H1 (cell line): Measurements from ENCODE around the gene RPP25L. TPM values are rescaled to one million over a fixed set of nuclear protein-coding genes. Genes with fewer than 3 reads are reported as not detected.

Source experiments
- CTCF ChIA-PET: fragments of 300-600 bp; sonication (Branson Sonifier 250); formaldehyde crosslinking; loops from one replicate; lab custom pipeline; 2021; ENCODE audit not compliant: partially characterized antibody; lab: Charles Lee
- POLR2A ChIA-PET: fragments of 300-600 bp; sonication (Branson Sonifier 250); formaldehyde crosslinking; loops from one replicate; lab custom pipeline; 2021; ENCODE audit warnings: inconsistent platforms; ENCODE audit not compliant: partially characterized antibody; lab: Charles Lee
- DNase-seq, 2 experiments: peaks; one replicate each; pipeline versions ENCODE4 v3.0.0 to v3.0.0-alpha.2; 2010 to 2022; ENCODE audit warnings: low spot score in 2 of 2, low read depth in 1 of 2, mixed read lengths in 1 of 2
- FAIRE-seq: peaks from 2 replicates; lab custom pipeline; 2011; peaks lifted over from hg19 to GRCh38; lab: Jason Lieb, UNC
- H2AFZ ChIP-seq: 2 replicates; pipeline ENCODE4 v1.8.1; 2012; ENCODE audit warnings: low read length, inconsistent platforms
- H2AK5ac ChIP-seq: 2 replicates; pipeline ENCODE4 v1.6.1; 2013; ENCODE audit warnings: low read depth, low read length
- H2BK120ac ChIP-seq: replicated peaks from 2 replicates; pipeline ENCODE3; 2013; ENCODE audit warnings: low read depth, low read length, inconsistent platforms
- H2BK12ac ChIP-seq: 2 replicates; pipeline ENCODE4 v1.6.1; 2013; ENCODE audit warnings: low read depth, low read length
- H2BK15ac ChIP-seq: 2 replicates; pipeline ENCODE4 v1.6.1; 2013; ENCODE audit warnings: low read length
- H2BK20ac ChIP-seq: 2 replicates; pipeline ENCODE4 v1.6.1; 2013; ENCODE audit warnings: low read length
- H2BK5ac ChIP-seq: 2 replicates; pipeline ENCODE4 v1.6.1; 2013; ENCODE audit warnings: low read depth, low read length
- H3K14ac ChIP-seq: 2 replicates; pipeline ENCODE4 v1.6.1; 2013; ENCODE audit warnings: inconsistent platforms; ENCODE audit not compliant: insufficient read length
- H3K18ac ChIP-seq: 2 replicates; pipeline ENCODE4 v1.6.1; 2013; ENCODE audit warnings: low read length; ENCODE audit errors: extremely low read depth
- H3K23ac ChIP-seq: 2 replicates; pipeline ENCODE4 v1.6.1; 2013; ENCODE audit warnings: inconsistent platforms; ENCODE audit not compliant: insufficient read length
- H3K23me2 ChIP-seq: 2 replicates; pipeline ENCODE4 v1.6.1; 2013; ENCODE audit warnings: low read depth, low read length
- H3K27ac ChIP-seq: 2 replicates; pipeline ENCODE4 v1.6.1; 2011; ENCODE audit warnings: low read depth, low read length, inconsistent platforms
- H3K27me3 ChIP-seq, 4 experiments: replicated peaks in 1 of 4; 1 replicate in 1 of 4; 2 replicates in 3 of 4; pipeline versions ENCODE4 v1.6.1 to v1.8.1; 2011 to 2013; ENCODE audit warnings: low read length in 3 of 4, mild to moderate bottlenecking in 3 of 4, inconsistent platforms in 2 of 4, mixed read lengths in 2 of 4, moderate library complexity in 1 of 4; ENCODE audit not compliant: control insufficient read depth in 3 of 4, insufficient read depth in 3 of 4; ENCODE audit errors: extremely low read depth in 1 of 4
- H3K36me3 ChIP-seq, 4 experiments: 2 replicates each; pipeline versions ENCODE4 v1.6.1 to v1.8.1; 2011 to 2013; ENCODE audit warnings: mild to moderate bottlenecking in 4 of 4, low read length in 3 of 4, moderate library complexity in 2 of 4, control low read depth in 1 of 4, inconsistent platforms in 1 of 4; ENCODE audit not compliant: insufficient read depth in 4 of 4, control insufficient read depth in 2 of 4
- H3K4ac ChIP-seq: replicated peaks from 2 replicates; pipeline ENCODE3; 2013; ENCODE audit warnings: low read length, low read depth, mixed read lengths, inconsistent platforms; ENCODE audit not compliant: insufficient read length
- H3K4me1 ChIP-seq, 4 experiments: replicated peaks in 1 of 4; 1 replicate in 1 of 4; 2 replicates in 3 of 4; pipeline versions ENCODE4 v1.6.1 to v1.8.1; 2011 to 2013; ENCODE audit warnings: low read length in 3 of 4, inconsistent platforms in 2 of 4, mixed read lengths in 1 of 4; ENCODE audit not compliant: insufficient read depth in 4 of 4, control insufficient read depth in 3 of 4
- H3K4me2 ChIP-seq, 2 experiments: 2 replicates each; pipeline versions ENCODE4 v1.6.1 to v1.8.1; 2011 to 2013; ENCODE audit warnings: low read depth in 2 of 2, low read length in 2 of 2, control low read depth in 1 of 2, inconsistent platforms in 1 of 2, mild to moderate bottlenecking in 1 of 2; ENCODE audit not compliant: insufficient read depth in 1 of 2
- H3K4me3 ChIP-seq, 4 experiments: fragments of 200-600, 300-600 bp in 1 of 4; sonication (generic), shearing (Covaris generic), sonication (Bioruptor Twin) in 1 of 4; 2 replicates each; pipeline versions ENCODE4 v1.5.1 to v1.8.1; 2011 to 2016; ENCODE audit warnings: low read length in 4 of 4, low read depth in 3 of 4, control low read depth in 2 of 4, inconsistent platforms in 2 of 4, mild to moderate bottlenecking in 2 of 4, mixed read lengths in 1 of 4, moderate library complexity in 1 of 4; ENCODE audit not compliant: insufficient read depth in 2 of 4; ENCODE audit errors: extremely low read depth in 1 of 4
- H3K56ac ChIP-seq: replicated peaks from 2 replicates; pipeline ENCODE3; 2013; ENCODE audit warnings: low read depth, mild to moderate bottlenecking, mixed read lengths, low read length, inconsistent platforms; ENCODE audit not compliant: insufficient read length
- H3K79me1 ChIP-seq: 2 replicates; pipeline ENCODE4 v1.6.1; 2013; ENCODE audit warnings: low read depth, low read length, control low read depth
- H3K79me2 ChIP-seq, 2 experiments: 2 replicates each; pipeline versions ENCODE4 v1.6.1 to v1.8.1; 2012 to 2013; ENCODE audit warnings: low read length in 2 of 2, mild to moderate bottlenecking in 2 of 2, inconsistent platforms in 1 of 2; ENCODE audit not compliant: insufficient read depth in 2 of 2, control insufficient read depth in 1 of 2
- H3K9ac ChIP-seq, 4 experiments: replicated peaks in 1 of 4; 1 replicate in 1 of 4; 2 replicates in 3 of 4; pipeline versions ENCODE4 v1.6.1 to v1.8.1; 2011 to 2013; ENCODE audit warnings: low read depth in 3 of 4, low read length in 3 of 4, control low read depth in 2 of 4, mild to moderate bottlenecking in 2 of 4, moderate library complexity in 2 of 4, inconsistent platforms in 1 of 4; ENCODE audit errors: extremely low read depth in 1 of 4
- H3K9me3 ChIP-seq, 2 experiments: 2 replicates each; pipeline versions ENCODE4 v1.6.1 to v1.8.1; 2012 to 2013; ENCODE audit warnings: mild to moderate bottlenecking in 2 of 2, moderate library complexity in 2 of 2, control low read depth in 1 of 2, inconsistent platforms in 1 of 2, low read depth in 1 of 2, low read length in 1 of 2, mixed read lengths in 1 of 2; ENCODE audit not compliant: insufficient read depth in 2 of 2
- H4K20me1 ChIP-seq, 2 experiments: replicated peaks in 1 of 2; 2 replicates each; pipeline versions ENCODE3 to v1.8.1; 2011 to 2013; ENCODE audit warnings: inconsistent platforms in 2 of 2, low read length in 2 of 2, mild to moderate bottlenecking in 1 of 2; ENCODE audit not compliant: insufficient read depth in 2 of 2, control insufficient read depth in 1 of 2
- H4K5ac ChIP-seq: 2 replicates; pipeline ENCODE4 v1.6.1; 2013; ENCODE audit warnings: low read length, low read depth, mixed read lengths, inconsistent platforms; ENCODE audit not compliant: insufficient read length
- H4K8ac ChIP-seq: 2 replicates; pipeline ENCODE4 v1.8.0; 2013; ENCODE audit warnings: mild to moderate bottlenecking, moderate library complexity, low read length, inconsistent platforms; ENCODE audit not compliant: insufficient read depth; ENCODE audit errors: extremely low read depth
- H4K91ac ChIP-seq: replicated peaks from 2 replicates; pipeline ENCODE3; 2013; ENCODE audit warnings: low read length, mixed read lengths, inconsistent platforms; ENCODE audit not compliant: insufficient read length
- EP300 ChIP-seq, 2 experiments: IDR thresholded peaks; 1 replicate in 1 of 2; 2 replicates in 1 of 2; pipeline ENCODE4 v1.6.1; 2011 to 2012; ENCODE audit warnings: low read depth in 2 of 2, low read length in 2 of 2, mild to moderate bottlenecking in 2 of 2, borderline replicate concordance in 1 of 2, inconsistent platforms in 1 of 2, moderate library complexity in 1 of 2
- EZH2 ChIP-seq: fragments of 200-600 bp; sonication (generic); IDR thresholded peaks from 2 replicates; pipeline ENCODE4 v1.7.1; 2012; ENCODE audit warnings: low read depth, mild to moderate bottlenecking, moderate library complexity, low read length, inconsistent platforms; ENCODE audit not compliant: severe bottlenecking
- GABPA ChIP-seq: IDR thresholded peaks from 2 replicates; pipeline ENCODE4 v1.6.1; 2011; ENCODE audit warnings: mild to moderate bottlenecking, low read length, moderate library complexity, borderline replicate concordance; ENCODE audit not compliant: insufficient read depth
- NANOG ChIP-seq: IDR thresholded peaks from 2 replicates; pipeline ENCODE4 v1.6.1; 2011; ENCODE audit warnings: low read length, low read depth, mild to moderate bottlenecking, inconsistent platforms; ENCODE audit not compliant: insufficient read depth, poor library complexity, severe bottlenecking
- RXRA ChIP-seq: IDR thresholded peaks from 2 replicates; pipeline ENCODE4 v1.6.1; 2011; ENCODE audit warnings: low read depth, mild to moderate bottlenecking, low read length, moderate library complexity; ENCODE audit not compliant: insufficient read depth
- SAP30 ChIP-seq: fragments of 300-600 bp; sonication (generic); IDR thresholded peaks from 2 replicates; pipeline ENCODE4 v1.7.1; 2012; ENCODE audit warnings: low read length, moderate library complexity, mild to moderate bottlenecking, inconsistent platforms; ENCODE audit not compliant: insufficient read depth, insufficient replicate concordance
- SIN3A ChIP-seq, 2 experiments: IDR thresholded peaks in 1 of 2; conservative IDR thresholded peaks in 1 of 2; 2 replicates each; pipeline ENCODE4 v1.6.1; 2011 to 2012; ENCODE audit warnings: low read length in 2 of 2, improper control_type of control experiment in 1 of 2, low read depth in 1 of 2, mild to moderate bottlenecking in 1 of 2
- SUZ12 ChIP-seq: fragments of 200-600 bp; sonication (generic); IDR thresholded peaks from 2 replicates; pipeline ENCODE4 v1.6.1; 2012; ENCODE audit warnings: mild to moderate bottlenecking, inconsistent platforms, low read length, moderate library complexity, mixed read lengths
- WGBS, 2 experiments: shearing (Covaris generic) in 1 of 2; methylation state at CpG; one replicate each; pipeline versions ENCODE4 v1.1.6 to v1.1.7; 2013 to 2015; ENCODE audit warnings: low lambda C conversion rate in 2 of 2, mixed read lengths in 2 of 2, inconsistent platforms in 1 of 2, low coverage in 1 of 2, missing lambda C conversion rate in 1 of 2; ENCODE audit not compliant: insufficient replicate concordance in 2 of 2, insufficient coverage in 1 of 2, insufficient read length in 1 of 2; ENCODE audit errors: extremely low coverage in 1 of 2, missing lambda C conversion rate in 1 of 2; 5-methylcytosine and 5-hydroxymethylcytosine counted together
- polyA plus RNA-seq, 7 experiments: library from polyadenylated mRNA; depleted of rRNA in 3 of 7; stranded (reverse) in 5 of 7; unstranded in 2 of 7; fragments of >200 nt in 5 of 7; fragments of 200-250 nt in 2 of 7; gene quantifications; 1 replicate in 5 of 7; 2 replicates in 1 of 7; 4 replicates in 1 of 7; pipeline versions ENCODE4 v1.2.1 to v1.2.3, GENCODE V29; 2011 to 2013; ENCODE audit warnings: missing spikeins in 2 of 7, mixed read lengths in 2 of 7
- total RNA-seq: library from RNA; stranded (reverse); fragmentation: NEBNext Ultra II Directional; extraction: Animal tissue kit (Norgen Biotek cat#: 25700); gene quantifications from 2 replicates; pipeline ENCODE4 v1.2.1, GENCODE V29; 2021

The RPP25L gene
- total and polyA plus RNA-seq, 2 of the 8 experiments (the other 6 are each of a cell fraction or from before 2014, with no cell fraction given), result 21.6 to 75.0 TPM

DNA sequence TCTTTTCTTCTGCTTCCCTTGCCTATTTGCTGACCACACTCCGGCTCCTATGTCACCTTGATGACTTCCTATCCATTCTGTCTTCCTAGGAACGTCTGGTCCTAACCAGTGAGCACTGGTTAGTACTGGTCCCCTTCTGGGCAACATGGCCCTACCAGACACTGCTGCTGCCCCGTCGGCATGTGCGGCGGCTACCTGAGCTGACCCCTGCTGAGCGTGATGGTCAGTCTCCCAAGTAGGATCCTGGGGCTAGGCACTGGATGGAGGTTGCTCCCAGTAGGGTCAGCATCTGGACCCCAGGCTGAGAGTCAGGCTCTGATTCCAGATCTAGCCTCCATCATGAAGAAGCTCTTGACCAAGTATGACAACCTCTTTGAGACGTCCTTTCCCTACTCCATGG is 36.8 kb upstream of the RPP25L start:
- H3K9ac ChIP-seq, result no peak overlapping the region; a peak in 1 of 7 replicates
- no peak overlapping the region for H3K4ac ChIP-seq
- H2AK5ac ChIP-seq, result no peak overlapping the region
- DNase-seq (no peak), FAIRE-seq (no peak)
- POLR2A ChIA-PET, result interaction anchor here (0.6 to 12.8 kb wide), 4 partner anchors 13 to 627 kb away, joined by 3 to 127 read pairs (median 48); partner anchors contain the start of genes ARID3C, CCL27 and SIGMAR1
- H2BK120ac ChIP-seq, result no peak overlapping the region
- no peak overlapping the region for H2BK15ac ChIP-seq
- peaks cover 15% of the 10 kb centered on the region for H3K23me2 ChIP-seq
- no peaks in the 10 kb centered on the region for H3K9me3 ChIP-seq
- H3K27me3 ChIP-seq, result no peaks in the 10 kb centered on the region; a peak in 1 of 7 replicates
- CTCF ChIA-PET, result interaction anchor here (0.7 to 17.4 kb wide), 3 partner anchors 9 to 54 kb away, joined by 3 to 277 read pairs (median 109); partner anchors contain the start of genes CCL27, IL11RA and SIGMAR1
- H2AFZ ChIP-seq, result no peak overlapping the region
- no peak overlapping the region for H3K27ac ChIP-seq
- no peak overlapping the region for H2BK5ac ChIP-seq
- H3K79me2 ChIP-seq, result peaks cover 0 to 12% of the 10 kb centered on the region in 2 experiments; a peak in 1 of 4 replicates
- H2BK12ac ChIP-seq, result no peak overlapping the region
- no peak overlapping the region for H2BK20ac ChIP-seq
- H3K23ac ChIP-seq, result no peak overlapping the region
- H3K79me1 ChIP-seq, result peaks cover 6% of the 10 kb centered on the region; the same call in 1 of the 2 replicates
- H3K36me3 ChIP-seq, result peaks cover 3 to 23% (median 8%) of the 10 kb centered on the region in 4 experiments; a peak in 7 of 8 replicates
- no peak overlapping the region for H3K4me3 ChIP-seq
- H3K4me2 ChIP-seq, result no peak overlapping the region; a peak in 1 of 4 replicates
- H4K91ac ChIP-seq, result no peak overlapping the region
- H3K56ac ChIP-seq, result no peak overlapping the region
- H4K8ac ChIP-seq, result no peak overlapping the region
- no peak overlapping the region for H3K18ac ChIP-seq
- peaks cover 2 to 12% of the 10 kb centered on the region in 2 experiments for H4K20me1 ChIP-seq
- no peak overlapping the region for H3K14ac ChIP-seq
- H4K5ac ChIP-seq, result no peak overlapping the region
- H3K4me1 ChIP-seq, result peaks cover 9 to 34% (median 16%) of the 10 kb centered on the region in 4 experiments
- TF ChIP-seq EZH2 (no peak), RXRA (no peak), SIN3A (conservative IDR thresholded peaks at IDR 0.05 in 1 of 2, IDR thresholded peaks at IDR 0.05 in 1 of 2; ENCODE audit: low read depth in 1 of 2, low read length in 2 of 2) (no peak), SUZ12 (no peak), EP300 (IDR thresholded peaks at IDR 0.05; ENCODE audit: borderline replicate concordance in 1 of 2, low read depth in 2 of 2, low read length in 2 of 2) (no peak), SAP30 (no peak), NANOG (no peak), GABPA (no peak)
- WGBS, 2 experiments, result 92% methylated on average over 8 of the region's 8 CpGs; no CpG with 5 or more reads in 1 of the 2 experiments
